ENCODE data around the gene PARP8. TPM values are rescaled to one million over a fixed set of nuclear protein-coding genes. Genes with fewer than 3 reads are reported as not detected.

Gene PARP8
- total and polyA plus RNA-seq, 10 donors, result 14.8 to 137 (median 95.9) TPM

- no peak for DNase-seq
- no peak overlapping the region for H3K27ac ChIP-seq
- H3K4me3 ChIP-seq, result no peak overlapping the region
- 89 to 100% (median 93%) methylated on average over 1 of the region's 1 CpG for WGBS, 5 donors
- H3K36me3 ChIP-seq, result peaks cover 0 to 16% (median 0%) of the 10 kb centered on the region in 6 donors
- no peak for TF ChIP-seq POLR2AphosphoS5 (IDR thresholded peaks at IDR 0.05)
- no peak for TF ChIP-seq CTCF (IDR thresholded peaks at IDR 0.05 in 8 of 11, conservative IDR thresholded peaks at IDR 0.05 in 3 of 11)
- TF ChIP-seq POLR2A (IDR thresholded peaks at IDR 0.05), result no peak
- H3K9me3 ChIP-seq, result no peaks in the 10 kb centered on the region
- H3K27me3 ChIP-seq (replicated peaks in 1 of 7), result no peaks in the 10 kb centered on the region
- H3K4me1 ChIP-seq, result peaks cover 5 to 99% (median 46%) of the 10 kb centered on the region in 6 donors
- intact Hi-C loops (cut with DNase I; ENCODE audit: low total_unique reads), result no loop called here
Observed at GRCh38 chr5:50703367-50703666, 36.9 kb downstream of the PARP8 start.

GRCh38 chr5:50704730-50705129 lies 38.3 kb downstream of the PARP8 start:
- no peaks in the 10 kb centered on the region for H3K27me3 ChIP-seq (replicated peaks in 1 of 7)
- H3K4me1 ChIP-seq, result peaks cover 5 to 99% (median 55%) of the 10 kb centered on the region in 6 donors
- H3K36me3 ChIP-seq, result peaks cover 0 to 5% (median 0%) of the 10 kb centered on the region in 6 donors
- no peak overlapping the region for H3K27ac ChIP-seq
- H3K4me3 ChIP-seq, result no peak overlapping the region
- DNase-seq, result no peak
- intact Hi-C loops (cut with DNase I; ENCODE audit: low total_unique reads), result no loop called here
- TF ChIP-seq CTCF (IDR thresholded peaks at IDR 0.05 in 8 of 11, conservative IDR thresholded peaks at IDR 0.05 in 3 of 11), result no peak
- TF ChIP-seq POLR2A (IDR thresholded peaks at IDR 0.05), result no peak
- TF ChIP-seq POLR2AphosphoS5 (IDR thresholded peaks at IDR 0.05), result no peak
- H3K9me3 ChIP-seq, result no peaks in the 10 kb centered on the region
- 87 to 95% (median 92%) methylated on average over 3 of the region's 3 CpGs for WGBS, 5 donors

DNA sequence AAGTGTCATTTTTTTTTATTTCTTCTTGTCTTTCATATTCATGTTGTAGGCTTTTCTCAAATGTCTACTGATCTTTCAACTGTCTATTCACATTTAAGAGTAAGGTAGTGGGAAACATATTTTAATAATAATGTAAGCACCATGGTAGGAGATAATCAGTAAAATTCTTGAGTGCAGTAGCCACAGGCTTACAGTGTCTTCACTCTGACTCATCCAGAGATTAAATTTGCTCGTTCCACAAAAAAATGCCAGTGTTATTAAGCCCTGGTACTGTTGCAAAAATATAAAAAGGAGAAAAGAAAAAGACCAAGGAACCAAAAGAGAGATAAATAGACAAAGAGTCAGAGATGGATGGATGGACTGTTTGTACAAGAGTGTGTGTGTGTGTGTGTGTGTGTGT lies 43.0 kb downstream of the PARP8 start:
- 50 to 76% (median 55%) methylated on average over 1 of the region's 1 CpG for WGBS, 5 donors
- intact Hi-C loops (cut with DNase I; ENCODE audit: low total_unique reads), result no loop called here
- Histone ChIP-seq H3K27ac (peak overlapping the region in 2 of 8 donors; percentile 9 to 16), H3K36me3 (peaks cover 0 to 1% (median 0%) of the 10 kb centered on the region in 6 donors), H3K4me3 (no peak overlapping the region), H3K27me3 (replicated peaks in 1 of 7) (no peaks in the 10 kb centered on the region), H3K9me3 (no peaks in the 10 kb centered on the region), H3K4me1 (peaks cover 20 to 99% (median 70%) of the 10 kb centered on the region in 6 donors)
- DNase-seq, result no peak
- TF ChIP-seq POLR2A (IDR thresholded peaks at IDR 0.05) (no peak), POLR2AphosphoS5 (IDR thresholded peaks at IDR 0.05) (no peak), CTCF (IDR thresholded peaks at IDR 0.05 in 8 of 11, conservative IDR thresholded peaks at IDR 0.05 in 3 of 11) (no peak)

GRCh38 chr5:50710838-50711237 lies 44.4 kb downstream of the PARP8 start:
- H3K9me3 ChIP-seq, result no peaks in the 10 kb centered on the region
- peaks cover 0 to 9% (median 0%) of the 10 kb centered on the region in 6 donors for H3K36me3 ChIP-seq
- H3K27ac ChIP-seq, result peak overlapping the region in 7 of 8 donors; percentile 52 to 80 (median 69)
- TF ChIP-seq POLR2A (IDR thresholded peaks at IDR 0.05), result no peak
- intact Hi-C loops (cut with DNase I; ENCODE audit: low total_unique reads), result no loop called here
- no peak for DNase-seq
- peak overlapping the region in 4 of 8 donors; percentile 5 to 51 (median 15) for H3K4me3 ChIP-seq
- no peaks in the 10 kb centered on the region for H3K27me3 ChIP-seq (replicated peaks in 1 of 7)
- WGBS, 5 donors, result 10 to 23% (median 13%) methylated on average over 2 of the region's 2 CpGs
- H3K4me1 ChIP-seq, result peaks cover 20 to 100% (median 76%) of the 10 kb centered on the region in 6 donors

DNA sequence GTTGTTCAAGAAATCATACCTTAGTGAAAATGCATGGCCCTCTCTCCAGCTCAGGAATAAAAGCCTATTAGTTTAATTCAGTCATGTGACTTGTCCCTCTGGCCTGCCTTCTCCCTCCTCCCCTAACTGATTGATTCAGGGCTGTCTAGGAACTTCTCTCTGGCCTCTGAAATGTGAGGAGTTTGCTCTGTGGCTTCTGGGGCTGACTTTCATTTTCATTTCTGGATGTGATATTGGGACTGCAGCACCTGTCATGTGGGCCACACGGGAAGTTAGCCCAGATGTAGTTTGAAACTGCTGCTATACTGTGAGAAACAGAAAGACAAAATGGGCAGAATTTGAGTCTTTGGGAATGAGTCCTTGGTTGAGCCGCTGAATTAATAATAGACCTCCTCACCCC lies 44.8 kb downstream of the PARP8 start:
- TF ChIP-seq POLR2A (IDR thresholded peaks at IDR 0.05) (no peak), POLR2AphosphoS5 (IDR thresholded peaks at IDR 0.05) (peak in 1 of 3 donors; percentile 66)
- Histone ChIP-seq H3K36me3 (peaks cover 0 to 9% (median 0%) of the 10 kb centered on the region in 6 donors), H3K27ac (peak overlapping the region in 7 of 8 donors; percentile 52 to 80 (median 69)), H3K27me3 (replicated peaks in 1 of 7) (no peaks in the 10 kb centered on the region), H3K9me3 (no peaks in the 10 kb centered on the region), H3K4me1 (peaks cover 20 to 100% (median 75%) of the 10 kb centered on the region in 6 donors), H3K4me3 (peak overlapping the region in 4 of 8 donors; percentile 5 to 51 (median 15))
- intact Hi-C loops (cut with DNase I; ENCODE audit: low total_unique reads), result no loop called here
- 14 to 23% (median 19%) methylated on average over 2 of the region's 2 CpGs for WGBS, 5 donors
- DNase-seq, result no peak

All from spleen (tissue), 11 donors.